Hepatocyte (in vitro differentiated cells): ENCODE measurements around the gene BMP15. TPM values are rescaled to one million over a fixed set of nuclear protein-coding genes. Genes with fewer than 3 reads are reported as not detected.

Source experiments
- DNase-seq: peaks from one replicate; pipeline ENCODE4 v3.0.0-alpha.2; 2016; ENCODE audit warnings: low spot score
- H2AFZ ChIP-seq: fragments of 200-600 bp; sonication (generic); 2 replicates; pipeline ENCODE4 v1.6.0; 2016; ENCODE audit warnings: antibody characterized with exemption, mild to moderate bottlenecking
- H3K27ac ChIP-seq: fragments of 200-600 bp; sonication (generic); 2 replicates; pipeline ENCODE4 v1.5.1; 2016; ENCODE audit warnings: mild to moderate bottlenecking
- H3K27me3 ChIP-seq: fragments of 200-600 bp; sonication (generic); 2 replicates; pipeline ENCODE4 v1.6.1; 2016
- H3K36me3 ChIP-seq: fragments of 200-600 bp; sonication (generic); replicated peaks from 2 replicates; pipeline ENCODE4 v1.5.1; 2016; ENCODE audit warnings: low read depth; ENCODE audit not compliant: insufficient read depth
- H3K4me1 ChIP-seq: fragments of 200-600 bp; sonication (generic); 2 replicates; pipeline ENCODE4 v1.5.1; 2016; ENCODE audit warnings: mild to moderate bottlenecking, moderate library complexity; ENCODE audit not compliant: insufficient read depth
- H3K4me2 ChIP-seq: fragments of 200-600 bp; sonication (generic); 2 replicates; pipeline ENCODE4 v1.6.0; 2016
- H3K4me3 ChIP-seq: fragments of 200-600 bp; sonication (generic); 2 replicates; pipeline ENCODE4 v1.5.1; 2016; ENCODE audit warnings: mild to moderate bottlenecking
- H3K79me2 ChIP-seq: fragments of 200-600 bp; sonication (generic); 2 replicates; pipeline ENCODE4 v1.6.0; 2017; ENCODE audit warnings: mild to moderate bottlenecking
- H3K9me2 ChIP-seq: fragments of 200-600 bp; sonication (generic); replicated peaks from 2 replicates; pipeline ENCODE4 v1.6.0; 2017; ENCODE audit warnings: mild to moderate bottlenecking; ENCODE audit not compliant: insufficient read depth
- H3K9me3 ChIP-seq: fragments of 200-600 bp; sonication (generic); 2 replicates; pipeline ENCODE4 v1.5.1; 2016; ENCODE audit warnings: low read depth, mild to moderate bottlenecking
- H4K20me1 ChIP-seq: fragments of 200-600 bp; sonication (generic); 2 replicates; pipeline ENCODE4 v1.6.0; 2016; ENCODE audit warnings: mild to moderate bottlenecking; ENCODE audit not compliant: insufficient read depth, poor library complexity, severe bottlenecking
- CTCF ChIP-seq: fragments of 200-600 bp; sonication (generic); IDR thresholded peaks from 2 replicates; pipeline ENCODE4 v1.5.1; 2016; ENCODE audit warnings: antibody characterized with exemption, mild to moderate bottlenecking; ENCODE audit not compliant: poor library complexity
- EZH2 ChIP-seq: fragments of 200-600 bp; sonication (generic); IDR thresholded peaks from 2 replicates; pipeline ENCODE4 v1.6.1; 2016; ENCODE audit warnings: antibody characterized with exemption, mild to moderate bottlenecking, borderline replicate concordance
- EZH2phosphoT487 ChIP-seq: fragments of 200-600 bp; sonication (generic); IDR thresholded peaks from one replicate; pipeline ENCODE4 v1.6.1; 2018; ENCODE audit warnings: antibody characterized with exemption, mild to moderate bottlenecking, low read depth, moderate library complexity; ENCODE audit not compliant: unreplicated experiment, severe bottlenecking
- WGBS: methylation state at CpG from one replicate; pipeline ENCODE4 v1.1.6; 2016; ENCODE audit warnings: low lambda C conversion rate; ENCODE audit errors: missing lambda C conversion rate; 5-methylcytosine and 5-hydroxymethylcytosine counted together
- polyA plus RNA-seq: library from polyadenylated mRNA; unstranded; fragments of >200 nt; fragmentation: Nextera tagmentation; extraction: Ambion mirVana; gene quantifications from 2 replicates; pipeline ENCODE4 v1.2.1, GENCODE V29; 2016
- total RNA-seq: library from RNA; depleted of rRNA; stranded (reverse); fragments of >200 nt; gene quantifications from 2 replicates; pipeline ENCODE4 v1.2.3, GENCODE V29; 2014

BMP15 gene
- total RNA-seq (not detected in 2 replicates), polyA plus RNA-seq (not detected in 2 replicates)

GRCh38 chrX:50910685-50911176 lies at the start of gene BMP15:
Gene BMP15 (plus strand): TSS chrX:50910735. CDS start chrX:50910784, 49 bp downstream.
- Histone ChIP-seq H4K20me1 (no peaks in the 10 kb centered on the region), H2AFZ (no peak within 1 kb of the TSS), H3K36me3 (no peaks in the 10 kb centered on the region), H3K9me3 (no peaks in the 10 kb centered on the region), H3K4me3 (no peak within 1 kb of the TSS), H3K79me2 (no peaks in the 10 kb centered on the region), H3K27me3 (no peaks in the 10 kb centered on the region), H3K4me1 (no peaks in the 10 kb centered on the region), H3K27ac (no peak within 1 kb of the TSS), H3K9me2 (no peaks in the 10 kb centered on the region), H3K4me2 (no peak within 1 kb of the TSS)
- 87% methylated on average over 9 of the region's 9 CpGs for WGBS
- TF ChIP-seq EZH2 = no peak
- no peak for TF ChIP-seq CTCF
- no peak for TF ChIP-seq EZH2phosphoT487
- no peak for DNase-seq

- Histone ChIP-seq H3K9me3 (no peaks in the 10 kb centered on the region), H2AFZ (no peak overlapping the region), H3K4me3 (no peak overlapping the region), H3K27me3 (no peaks in the 10 kb centered on the region), H3K36me3 (no peaks in the 10 kb centered on the region), H3K4me1 (peaks cover 5% of the 10 kb centered on the region), H3K27ac (no peak overlapping the region), H3K4me2 (no peak overlapping the region), H3K9me2 (no peaks in the 10 kb centered on the region), H4K20me1 (no peaks in the 10 kb centered on the region), H3K79me2 (no peaks in the 10 kb centered on the region)
- DNase-seq = no peak
- TF ChIP-seq CTCF (no peak), EZH2 (no peak), EZH2phosphoT487 (no peak)
- WGBS = 88% methylated on average over 1 of the region's 1 CpG
These were observed 47.1 kb upstream of the BMP15 start for GRCh38 chrX:50863471-50863870.

- peak overlapping the region; percentile 1 for H2AFZ ChIP-seq
- no peaks in the 10 kb centered on the region for H3K9me3 ChIP-seq
- no peak overlapping the region for H3K4me3 ChIP-seq
- H4K20me1 ChIP-seq = no peaks in the 10 kb centered on the region
- WGBS = 57% methylated on average over 6 of the region's 6 CpGs
- no peaks in the 10 kb centered on the region for H3K79me2 ChIP-seq
- no peaks in the 10 kb centered on the region for H3K27me3 ChIP-seq
- no peaks in the 10 kb centered on the region for H3K9me2 ChIP-seq
- DNase-seq = no peak
- no peaks in the 10 kb centered on the region for H3K36me3 ChIP-seq
- H3K4me1 ChIP-seq = peaks cover 5% of the 10 kb centered on the region
- peak overlapping the region; percentile 35 for H3K27ac ChIP-seq
- peak overlapping the region; percentile 32 for H3K4me2 ChIP-seq
- TF ChIP-seq CTCF (no peak), EZH2phosphoT487 (no peak), EZH2 (no peak)
These were observed 45.2 kb upstream of the BMP15 start for GRCh38 chrX:50865311-50865710.

- Histone ChIP-seq H3K4me1 (no peaks in the 10 kb centered on the region), H3K27me3 (no peaks in the 10 kb centered on the region), H3K4me3 (no peak overlapping the region), H3K27ac (no peak overlapping the region), H3K9me2 (no peaks in the 10 kb centered on the region), H3K79me2 (no peaks in the 10 kb centered on the region), H2AFZ (no peak overlapping the region), H3K4me2 (no peak overlapping the region), H4K20me1 (no peaks in the 10 kb centered on the region), H3K36me3 (no peaks in the 10 kb centered on the region), H3K9me3 (no peaks in the 10 kb centered on the region)
- WGBS = 50% methylated on average over 1 of the region's 1 CpG
- no peak for TF ChIP-seq EZH2
- no peak for DNase-seq
These were observed 38.5 kb upstream of the BMP15 start for GRCh38 chrX:50871922-50872453.
